GM10847 (cell line): ENCODE data around the gene SPINK7.

Source experiments
- POLR2A ChIP-seq: IDR thresholded peaks from 2 replicates; pipeline ENCODE4 v1.6.1; 2011; ENCODE audit not compliant: insufficient read length; ENCODE audit errors: extremely low read depth

Gene SPINK7

DNA sequence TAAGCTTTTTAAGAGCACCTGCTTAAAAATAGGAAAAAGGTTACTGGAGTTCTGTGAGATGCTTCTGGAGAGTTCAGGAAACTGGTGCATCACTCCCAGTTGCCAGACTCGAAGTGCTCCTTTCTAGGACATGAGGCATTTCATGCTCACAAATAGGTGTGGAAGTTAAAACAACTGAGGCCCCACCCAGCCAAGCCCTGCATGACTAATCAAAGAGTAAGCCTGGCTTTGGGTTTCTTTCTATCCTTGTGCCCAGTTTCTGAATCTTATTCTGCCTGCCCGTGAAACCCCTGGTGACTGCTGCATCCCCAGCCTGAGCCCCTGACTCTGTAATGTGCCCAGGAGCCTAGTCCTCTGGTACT, 30.8 kb downstream of the SPINK7 start:
- TF ChIP-seq POLR2A: no peak

DNA sequence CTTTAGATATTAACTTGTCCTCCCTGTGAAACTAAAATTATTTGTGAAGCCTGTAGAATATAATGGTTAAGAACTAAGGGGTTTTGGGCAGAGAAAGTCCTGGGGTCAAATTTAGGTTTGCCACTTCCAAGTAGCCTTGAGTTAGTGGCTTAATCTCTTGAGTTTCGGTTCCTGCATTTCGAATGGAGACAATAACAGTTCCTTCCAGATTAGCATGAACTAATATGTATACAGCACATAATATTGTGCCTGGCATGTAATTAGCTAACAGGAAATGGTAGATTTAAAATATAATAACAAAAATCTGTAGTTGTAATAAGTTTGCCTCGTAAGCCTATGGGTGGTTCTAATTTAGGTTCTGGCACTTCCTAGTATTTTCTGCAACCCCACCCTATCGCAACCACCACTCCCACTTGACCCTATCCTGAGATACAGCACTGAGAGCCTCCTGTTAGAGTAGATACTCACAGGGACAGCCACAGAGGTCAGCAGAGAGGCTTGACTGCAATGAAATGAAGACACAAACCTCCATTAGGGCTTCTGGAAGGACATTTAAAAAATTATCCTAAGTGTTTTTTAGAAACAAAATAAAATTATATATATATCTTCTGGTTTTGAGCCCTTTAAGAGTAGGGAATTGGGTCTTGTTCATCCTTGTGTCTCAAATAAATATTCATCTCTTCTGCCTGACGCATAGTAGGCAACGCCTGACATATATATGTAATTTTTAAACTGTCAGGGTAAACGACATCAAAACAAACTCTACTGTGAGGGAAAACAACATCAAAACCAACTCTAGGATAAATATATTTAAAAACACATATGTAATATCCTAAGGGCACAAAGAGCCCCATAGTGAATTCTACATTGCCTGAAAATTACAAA, 31.6 kb downstream of the SPINK7 start:
- no peak for TF ChIP-seq POLR2A

- TF ChIP-seq POLR2A: no peak
Measured at GRCh38 chr5:148347706-148348105, 35.5 kb downstream of the SPINK7 start.

DNA sequence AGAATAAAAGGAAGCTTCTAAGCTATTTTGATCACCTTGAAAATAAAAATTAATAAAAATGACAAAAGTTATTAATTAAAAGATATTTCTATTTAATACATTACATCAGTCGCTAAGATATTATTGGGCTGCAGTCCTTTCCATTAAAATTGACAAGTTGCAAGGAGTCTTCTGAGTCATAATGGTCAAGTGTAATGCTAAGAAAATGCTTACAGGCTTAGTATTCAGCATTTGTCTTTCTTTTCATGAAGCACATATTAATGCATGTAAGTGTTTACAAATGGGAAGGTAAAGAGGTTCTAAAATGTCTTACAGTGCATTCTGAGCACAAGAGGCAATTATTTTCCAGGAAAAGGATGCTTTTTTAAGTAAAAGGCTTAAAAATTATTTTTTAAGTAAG, 40.5 kb downstream of the SPINK7 start:
- no peak for TF ChIP-seq POLR2A

DNA sequence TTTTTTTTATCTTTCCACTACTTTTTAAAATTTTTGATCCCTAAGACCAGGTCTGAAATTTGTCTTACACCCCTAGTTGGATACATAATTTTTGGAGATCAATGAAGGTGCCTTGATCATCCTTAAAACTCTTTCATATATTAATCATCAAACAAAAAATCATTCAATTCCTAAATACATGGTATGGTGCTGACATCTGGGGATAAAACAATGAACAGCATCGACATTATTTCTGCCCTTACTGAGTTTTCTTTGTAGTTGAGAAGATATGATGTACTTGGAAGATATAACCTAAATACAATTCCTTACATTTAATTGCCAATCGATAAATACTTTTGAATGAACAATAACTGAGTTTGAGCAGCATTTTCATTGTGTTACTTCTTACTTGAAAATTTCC, 41.4 kb downstream of the SPINK7 start:
- TF ChIP-seq POLR2A: no peak

DNA sequence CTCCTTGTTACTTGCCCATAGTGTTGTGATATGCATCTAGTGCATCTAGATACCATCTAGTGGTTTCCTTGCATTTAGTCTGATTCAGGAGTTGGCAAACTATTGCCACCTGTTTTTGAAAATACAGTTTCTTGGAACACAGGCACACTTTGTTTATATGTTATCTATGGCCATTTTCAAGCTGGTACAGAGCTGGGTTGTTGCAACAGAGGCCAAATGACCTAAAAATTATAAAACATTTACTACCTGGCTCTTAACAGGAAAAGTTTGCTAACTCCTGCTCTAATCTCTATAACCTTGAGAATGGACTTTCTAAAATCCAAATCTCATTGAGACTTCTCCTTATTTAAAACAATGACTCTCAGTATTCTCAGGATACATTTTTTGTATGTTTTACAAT, 52.1 kb downstream of the SPINK7 start:
- no peak for TF ChIP-seq POLR2A
